ENCODE data around the gene THADA.

THADA gene

GRCh38 chr2:43525506-43525905 is 70.3 kb downstream of the THADA start:
- peaks cover 11% of the 10 kb centered on the region for H3K36me3 ChIP-seq (ENCODE audit: insufficient read depth, insufficient read length, low read length)
- DNase-seq (ENCODE audit: low read depth, low spot score): no peak
- H3K27me3 ChIP-seq (ENCODE audit: insufficient read depth, insufficient read length): no peaks in the 10 kb centered on the region
- no peaks in the 10 kb centered on the region; the same call in 1 of the 2 replicates for H3K9me3 ChIP-seq (ENCODE audit: insufficient read depth, low read length)
- no peak overlapping the region for H3K4me3 ChIP-seq (ENCODE audit: insufficient read length, low read depth)
- H3K4me1 ChIP-seq (ENCODE audit: insufficient read depth, insufficient read length): no peaks in the 10 kb centered on the region
- no peak overlapping the region for H3K9ac ChIP-seq (ENCODE audit: insufficient read length, low read depth)
- TF ChIP-seq SUZ12 (IDR thresholded peaks at IDR 0.05; ENCODE audit: extremely low read depth, insufficient read depth, insufficient read length) (no peak), YY1 (IDR thresholded peaks at IDR 0.05; ENCODE audit: insufficient read depth, insufficient read length) (no peak), ZNF274 (IDR thresholded peaks at IDR 0.05; ENCODE audit: low read depth, low read length) (no peak)

DNA sequence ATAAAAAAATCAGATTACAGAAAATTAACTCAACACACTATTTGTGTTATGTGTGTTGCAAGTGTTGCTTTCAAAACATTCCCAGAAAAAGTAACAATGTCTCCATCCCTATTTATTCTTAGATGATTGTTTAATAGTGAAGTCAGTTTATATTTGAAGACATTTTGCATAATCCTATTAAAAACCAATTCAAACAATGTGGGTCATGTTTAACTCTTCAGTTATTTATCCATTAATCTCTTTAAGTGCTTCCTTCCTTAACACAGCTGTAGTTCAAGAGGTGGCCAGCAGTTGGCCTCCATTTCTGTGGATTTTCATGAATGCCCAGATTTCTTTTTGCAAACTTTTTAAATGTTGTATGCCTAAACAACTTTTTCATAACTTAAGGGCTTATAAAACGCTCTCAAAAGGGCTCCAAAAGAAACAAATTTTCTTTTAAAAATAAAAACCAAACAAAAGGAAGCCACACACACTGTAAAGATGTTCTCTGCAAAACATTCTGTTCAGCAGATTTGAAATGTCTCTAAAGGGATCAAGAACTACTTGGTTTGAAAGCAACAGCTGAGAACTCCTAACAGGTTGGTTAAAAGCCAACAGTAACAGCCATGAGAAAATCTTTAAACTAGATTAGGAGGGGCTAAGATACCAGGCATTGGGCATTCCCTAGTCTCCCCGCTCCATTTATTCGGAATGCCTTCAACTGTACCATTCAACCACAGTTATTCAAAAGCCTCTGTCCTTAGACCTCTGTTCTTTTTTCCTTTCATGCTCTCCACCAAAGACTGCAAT is 71.5 kb downstream of the THADA start:
- no peak for DNase-seq (ENCODE audit: low read depth, low spot score)
- peaks cover 11% of the 10 kb centered on the region for H3K36me3 ChIP-seq (ENCODE audit: insufficient read depth, insufficient read length, low read length)
- no peaks in the 10 kb centered on the region; the same call in 1 of the 2 replicates for H3K9me3 ChIP-seq (ENCODE audit: insufficient read depth, low read length)
- no peaks in the 10 kb centered on the region for H3K4me1 ChIP-seq (ENCODE audit: insufficient read depth, insufficient read length)
- H3K9ac ChIP-seq (ENCODE audit: insufficient read length, low read depth): no peak overlapping the region
- TF ChIP-seq YY1 (IDR thresholded peaks at IDR 0.05; ENCODE audit: insufficient read depth, insufficient read length): no peak
- TF ChIP-seq SUZ12 (IDR thresholded peaks at IDR 0.05; ENCODE audit: extremely low read depth, insufficient read depth, insufficient read length): no peak
- TF ChIP-seq ZNF274 (IDR thresholded peaks at IDR 0.05; ENCODE audit: low read depth, low read length): no peak
- H3K4me3 ChIP-seq (ENCODE audit: insufficient read length, low read depth): no peak overlapping the region
- H3K27me3 ChIP-seq (ENCODE audit: insufficient read depth, insufficient read length): no peaks in the 10 kb centered on the region

- DNase-seq (ENCODE audit: low read depth, low spot score): no peak
- H3K36me3 ChIP-seq (ENCODE audit: insufficient read depth, insufficient read length, low read length): peaks cover 9% of the 10 kb centered on the region
- no peak overlapping the region for H3K4me3 ChIP-seq (ENCODE audit: insufficient read length, low read depth)
- H3K4me1 ChIP-seq (ENCODE audit: insufficient read depth, insufficient read length): no peaks in the 10 kb centered on the region
- TF ChIP-seq YY1 (IDR thresholded peaks at IDR 0.05; ENCODE audit: insufficient read depth, insufficient read length): no peak
- H3K9me3 ChIP-seq (ENCODE audit: insufficient read depth, low read length): no peaks in the 10 kb centered on the region; the same call in 1 of the 2 replicates
- H3K27me3 ChIP-seq (ENCODE audit: insufficient read depth, insufficient read length): no peaks in the 10 kb centered on the region
- no peak overlapping the region for H3K9ac ChIP-seq (ENCODE audit: insufficient read length, low read depth)
These were observed 73.7 kb downstream of the THADA start for GRCh38 chr2:43522177-43522576.

DNA sequence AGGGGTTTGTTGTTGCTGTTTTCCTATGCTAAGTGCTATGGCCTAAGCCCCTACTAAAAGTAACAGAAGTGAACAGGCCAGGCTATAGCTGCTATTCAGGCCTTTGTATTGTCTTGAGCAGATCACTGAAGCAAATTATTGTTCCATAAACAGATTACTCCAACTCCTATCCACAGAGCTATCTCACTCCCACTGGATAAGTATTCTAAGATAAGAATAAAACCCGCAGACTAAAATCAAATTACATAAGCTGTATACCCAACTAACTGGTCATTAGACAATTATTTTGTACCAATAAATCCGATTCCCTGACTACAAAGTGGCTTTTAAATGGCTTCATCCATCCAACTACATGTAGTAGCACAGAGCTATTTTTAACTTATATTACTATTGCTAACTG is 74.3 kb downstream of the THADA start:
- H3K4me3 ChIP-seq (ENCODE audit: insufficient read length, low read depth): no peak overlapping the region
- no peak overlapping the region for H3K9ac ChIP-seq (ENCODE audit: insufficient read length, low read depth)
- H3K27me3 ChIP-seq (ENCODE audit: insufficient read depth, insufficient read length): no peaks in the 10 kb centered on the region
- peaks cover 6% of the 10 kb centered on the region for H3K36me3 ChIP-seq (ENCODE audit: insufficient read depth, insufficient read length, low read length)
- no peak for TF ChIP-seq ZNF274 (IDR thresholded peaks at IDR 0.05; ENCODE audit: low read depth, low read length)
- no peak for TF ChIP-seq SUZ12 (IDR thresholded peaks at IDR 0.05; ENCODE audit: extremely low read depth, insufficient read depth, insufficient read length)
- no peak for TF ChIP-seq YY1 (IDR thresholded peaks at IDR 0.05; ENCODE audit: insufficient read depth, insufficient read length)
- no peaks in the 10 kb centered on the region; the same call in 1 of the 2 replicates for H3K9me3 ChIP-seq (ENCODE audit: insufficient read depth, low read length)
- no peak for DNase-seq (ENCODE audit: low read depth, low spot score)
- no peaks in the 10 kb centered on the region for H3K4me1 ChIP-seq (ENCODE audit: insufficient read depth, insufficient read length)

- no peak for TF ChIP-seq ZNF274 (IDR thresholded peaks at IDR 0.05; ENCODE audit: low read depth, low read length)
- TF ChIP-seq SUZ12 (IDR thresholded peaks at IDR 0.05; ENCODE audit: extremely low read depth, insufficient read depth, insufficient read length): no peak
- no peak for TF ChIP-seq YY1 (IDR thresholded peaks at IDR 0.05; ENCODE audit: insufficient read depth, insufficient read length)
- Histone ChIP-seq H3K9ac (ENCODE audit: insufficient read length, low read depth) (no peak overlapping the region), H3K4me3 (ENCODE audit: insufficient read length, low read depth) (no peak overlapping the region), H3K4me1 (ENCODE audit: insufficient read depth, insufficient read length) (no peaks in the 10 kb centered on the region), H3K9me3 (ENCODE audit: insufficient read depth, low read length) (no peaks in the 10 kb centered on the region), H3K36me3 (ENCODE audit: insufficient read depth, insufficient read length, low read length) (no peaks in the 10 kb centered on the region), H3K27me3 (ENCODE audit: insufficient read depth, insufficient read length) (no peaks in the 10 kb centered on the region)
- no peak for DNase-seq (ENCODE audit: low read depth, low spot score)
These were observed 74.9 kb downstream of the THADA start for GRCh38 chr2:43520919-43521318.

DNA sequence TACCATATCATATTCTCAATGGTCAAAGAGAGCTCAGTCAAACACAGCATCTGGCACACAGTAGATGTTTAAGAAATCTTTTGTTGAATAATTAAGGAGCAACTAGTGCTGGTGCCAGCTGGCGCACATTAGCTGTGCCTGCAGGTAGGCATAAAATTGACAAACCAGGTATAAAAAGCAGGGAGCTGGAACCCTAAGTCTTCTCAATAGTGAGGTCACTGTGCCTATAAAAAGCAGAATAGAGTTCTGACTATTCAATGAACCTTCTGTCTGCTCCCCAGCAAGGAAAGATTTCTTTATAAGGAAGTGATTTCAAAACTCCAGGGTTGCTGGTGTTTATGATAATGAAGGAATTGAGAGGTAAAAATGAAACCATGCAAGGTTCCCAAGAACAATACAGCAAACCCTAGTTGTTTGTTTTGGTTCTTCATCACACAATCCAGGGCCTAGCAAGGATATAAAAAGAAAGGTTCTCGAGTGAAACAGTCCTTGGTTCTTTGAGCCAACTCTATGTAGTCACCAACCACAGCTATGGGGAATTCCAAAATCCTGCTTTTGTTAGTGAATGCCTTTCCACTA is 76.1 kb downstream of the THADA start:
- no peak for TF ChIP-seq YY1 (IDR thresholded peaks at IDR 0.05; ENCODE audit: insufficient read depth, insufficient read length)
- TF ChIP-seq ZNF274 (IDR thresholded peaks at IDR 0.05; ENCODE audit: low read depth, low read length): no peak
- no peak for TF ChIP-seq SUZ12 (IDR thresholded peaks at IDR 0.05; ENCODE audit: extremely low read depth, insufficient read depth, insufficient read length)
- no peaks in the 10 kb centered on the region for H3K9me3 ChIP-seq (ENCODE audit: insufficient read depth, low read length)
- H3K4me3 ChIP-seq (ENCODE audit: insufficient read length, low read depth): no peak overlapping the region
- no peaks in the 10 kb centered on the region for H3K27me3 ChIP-seq (ENCODE audit: insufficient read depth, insufficient read length)
- DNase-seq (ENCODE audit: low read depth, low spot score): no peak
- H3K36me3 ChIP-seq (ENCODE audit: insufficient read depth, insufficient read length, low read length): no peaks in the 10 kb centered on the region
- H3K9ac ChIP-seq (ENCODE audit: insufficient read length, low read depth): no peak overlapping the region
- H3K4me1 ChIP-seq (ENCODE audit: insufficient read depth, insufficient read length): no peaks in the 10 kb centered on the region

DNA sequence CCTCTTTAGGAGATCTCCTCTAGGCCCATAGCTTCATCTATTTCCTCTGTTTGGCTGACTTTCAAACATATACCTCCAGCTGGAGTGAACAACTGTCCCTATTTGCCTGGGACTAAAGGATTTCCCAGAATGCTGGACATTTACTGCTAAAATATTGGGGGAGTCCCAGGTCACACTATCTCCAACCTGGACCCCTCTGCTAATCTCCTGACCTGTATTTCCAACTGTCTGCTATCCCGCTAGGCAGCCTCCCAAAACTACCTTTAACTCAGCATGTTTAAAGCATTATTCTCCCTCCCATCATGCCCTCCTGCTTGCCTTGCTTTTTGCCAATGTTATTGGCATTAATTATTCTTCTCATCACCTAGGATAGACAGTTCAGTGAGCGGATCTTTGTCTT is 77.1 kb downstream of the THADA start:
- TF ChIP-seq YY1 (IDR thresholded peaks at IDR 0.05; ENCODE audit: insufficient read depth, insufficient read length): no peak
- Histone ChIP-seq H3K4me3 (ENCODE audit: insufficient read length, low read depth) (no peak overlapping the region), H3K36me3 (ENCODE audit: insufficient read depth, insufficient read length, low read length) (no peaks in the 10 kb centered on the region), H3K4me1 (ENCODE audit: insufficient read depth, insufficient read length) (no peaks in the 10 kb centered on the region), H3K9me3 (ENCODE audit: insufficient read depth, low read length) (no peaks in the 10 kb centered on the region), H3K9ac (ENCODE audit: insufficient read length, low read depth) (no peak overlapping the region), H3K27me3 (ENCODE audit: insufficient read depth, insufficient read length) (no peaks in the 10 kb centered on the region)
- no peak for DNase-seq (ENCODE audit: low read depth, low spot score)

Measured in NT2/D1 (cell line).